ENCODE data around the gene CST9.

GRCh38 chr20:23613676-23614075 lies 8.0 kb upstream of the CST9 start:
- TF ChIP-seq CTCF (IDR thresholded peaks at IDR 0.05): no peak
- no peak for TF ChIP-seq POLR2A (IDR thresholded peaks at IDR 0.05)
- peak in 1 of 2 donors; percentile 56 for TF ChIP-seq EP300 (IDR thresholded peaks at IDR 0.05)
